Stimulated activated CD8-positive, alpha-beta memory T cell treated with anti-CD3 and anti-CD28 coated beads, Interleukin-4, amount 100 ng/mL, for 4 hours (primary cell): ENCODE measurements around the gene CCNT2.
"Not testable (repeated sequence)": the region's sequence is repeated elsewhere in the genome, so short reads cannot be mapped to it uniquely, and the experiment has no call there.

Source experiments
- DNase-seq, 2 donors: peaks; one replicate each; pipeline ENCODE4 v3.0.0-alpha.2; 2020; ENCODE audit warnings: low read depth in 2 of 2, low spot score in 1 of 2

CCNT2 gene

GRCh38 chr2:134973241-134974138, 54.9 kb downstream of the CCNT2 start:
- no peak for DNase-seq

GRCh38 chr2:134975281-134976009, 56.8 kb downstream of the CCNT2 start:
- DNase-seq = no peak

GRCh38 chr2:134976074-134976702, 57.6 kb downstream of the CCNT2 start:
- DNase-seq = no peak

- not testable (repeated sequence) for DNase-seq
Observed at GRCh38 chr2:134977104-134977503, 58.5 kb downstream of the CCNT2 start.

GRCh38 chr2:134979221-134979620, 60.6 kb downstream of the CCNT2 start:
- no peak for DNase-seq

- DNase-seq = no peak
Observed at GRCh38 chr2:134980639-134981038, 62.0 kb downstream of the CCNT2 start.

GRCh38 chr2:134982603-134983002, 64.0 kb downstream of the CCNT2 start:
- DNase-seq = no peak

- DNase-seq = no peak
Observed at GRCh38 chr2:134985061-134985460, 66.4 kb downstream of the CCNT2 start.

GRCh38 chr2:134988994-134989605, 70.5 kb downstream of the CCNT2 start:
- no peak for DNase-seq

GRCh38 chr2:134999521-134999920, 80.9 kb downstream of the CCNT2 start:
- no peak for DNase-seq

GRCh38 chr2:135002836-135003235, 84.2 kb downstream of the CCNT2 start:
- no peak for DNase-seq

- DNase-seq = peak; percentile 29 to 47
Observed at GRCh38 chr2:135004005-135004746, 85.6 kb downstream of the CCNT2 start.

GRCh38 chr2:135005753-135006152, 87.1 kb downstream of the CCNT2 start:
- no peak for DNase-seq
